ENCODE results near the gene CDK14.

- TF ChIP-seq CTCF (IDR thresholded peaks at IDR 0.05) (no peak), POLR2A (IDR thresholded peaks at IDR 0.05) (no peak)
Measured at GRCh38 chr7:91135300-91135699, 539.2 kb downstream of the CDK14 start.

All from upper lobe of left lung (tissue), 4 donors.